OCI-M1 (cell line): ENCODE results near the gene SRGAP2.
A peak's percentile ranks its signal among the peaks of the same experiment; 100 is the strongest.
"Not testable (repeated sequence)": the region's sequence is repeated elsewhere in the genome, so short reads cannot be mapped to it uniquely, and the experiment has no call there.

Experiments
- DNase-seq: peaks from one replicate; lab custom pipeline; 2025; lab: John Stamatoyannopoulos, UW

The SRGAP2 gene

DNA sequence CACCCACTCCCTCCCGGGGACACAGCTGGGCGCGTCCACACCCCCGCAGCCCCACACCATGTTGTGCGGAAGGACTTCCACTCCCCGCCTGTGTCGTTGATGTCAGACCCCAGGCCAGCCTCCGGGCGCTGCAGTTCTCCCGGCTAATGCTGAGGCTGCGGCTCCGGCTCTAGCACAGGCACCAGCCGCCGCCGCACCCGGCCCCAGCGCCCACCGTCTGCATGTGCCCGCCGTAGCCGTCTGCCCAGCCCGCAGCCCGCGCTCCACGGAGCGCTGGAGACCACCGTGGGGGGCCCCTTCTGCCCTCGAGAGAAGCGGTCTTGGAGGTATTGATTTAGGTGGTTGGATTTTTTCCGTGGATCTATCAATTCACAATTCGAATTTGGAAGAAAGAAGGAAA lies 2.2 kb downstream of the SRGAP2 start:
- not testable (repeated sequence) for DNase-seq

DNA sequence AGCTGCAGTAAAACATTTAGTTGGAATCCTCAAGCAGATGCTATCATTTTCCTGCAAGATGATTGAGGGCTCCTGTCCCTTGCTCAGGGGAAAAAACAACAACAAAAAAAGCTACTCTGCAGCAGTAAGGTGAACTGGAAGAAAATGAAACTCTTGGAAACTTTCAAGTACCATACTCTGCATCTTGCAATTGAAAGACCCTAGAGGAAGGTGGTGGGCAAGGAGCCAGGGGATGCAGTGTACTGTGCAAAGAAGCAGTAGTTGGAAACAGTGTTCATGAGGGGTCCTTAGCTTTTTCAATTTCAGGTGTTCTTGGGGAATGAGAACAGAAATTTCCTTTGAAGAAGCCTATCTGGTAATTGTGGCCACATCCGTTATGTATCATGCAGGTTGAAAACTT lies 7.5 kb downstream of the SRGAP2 start:
- DNase-seq, result not testable (repeated sequence)

DNA sequence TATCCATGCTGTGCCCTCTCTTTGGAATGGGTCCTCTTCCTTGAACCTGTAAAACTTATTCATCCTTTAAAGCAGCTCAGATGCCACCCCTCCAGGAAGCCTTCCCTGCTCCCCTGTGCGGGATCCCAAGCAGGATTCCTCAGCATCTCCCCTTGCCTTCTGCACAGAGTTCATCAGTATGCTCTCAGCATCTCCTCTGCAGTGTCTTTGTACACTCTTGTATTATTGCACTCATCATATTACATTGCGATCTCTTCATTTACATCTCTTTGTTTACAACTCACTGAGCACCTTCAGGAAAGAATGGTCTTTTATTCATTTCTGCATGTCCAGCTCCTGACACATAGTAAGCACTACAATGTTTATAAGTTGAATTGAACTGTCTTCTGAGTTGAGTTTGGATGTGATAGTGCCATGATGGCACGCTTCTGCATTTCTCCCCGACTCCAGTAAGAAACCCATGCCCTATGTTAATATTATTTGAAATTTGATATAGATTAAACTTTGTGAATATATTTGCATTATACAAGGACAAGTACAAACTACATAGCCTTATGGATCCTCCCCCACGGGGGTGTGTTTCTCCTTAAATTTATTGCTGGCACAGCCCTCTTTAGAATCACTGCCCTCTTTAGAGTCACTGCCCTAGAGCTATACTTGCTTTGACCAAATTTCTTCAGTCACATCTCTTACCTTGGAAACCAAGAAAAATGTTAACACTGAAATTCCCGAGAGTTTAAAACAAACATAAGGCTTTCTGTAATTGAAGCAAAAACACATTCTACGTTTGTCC lies 12.5 kb downstream of the SRGAP2 start:
- DNase-seq, result not testable (repeated sequence)

DNA sequence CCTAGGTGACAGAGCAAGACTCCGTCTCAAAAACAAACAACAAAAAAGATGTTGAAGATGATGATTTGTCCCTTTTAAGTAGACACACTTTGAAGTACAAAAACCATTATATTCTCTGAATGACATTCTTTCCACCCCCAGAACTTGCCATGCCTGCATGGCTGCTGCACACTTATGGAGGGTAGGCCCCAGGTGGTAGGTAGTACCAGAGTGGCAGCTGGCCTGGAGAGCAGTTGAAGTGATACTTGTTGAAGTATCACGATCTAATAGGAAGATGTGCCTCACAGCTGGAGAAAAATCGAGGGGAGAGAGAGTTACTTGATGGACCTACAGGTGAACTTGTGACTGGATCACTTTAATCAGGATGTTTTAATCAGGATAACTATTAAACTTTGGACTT lies 14.9 kb downstream of the SRGAP2 start:
- DNase-seq, result not testable (repeated sequence)

DNA sequence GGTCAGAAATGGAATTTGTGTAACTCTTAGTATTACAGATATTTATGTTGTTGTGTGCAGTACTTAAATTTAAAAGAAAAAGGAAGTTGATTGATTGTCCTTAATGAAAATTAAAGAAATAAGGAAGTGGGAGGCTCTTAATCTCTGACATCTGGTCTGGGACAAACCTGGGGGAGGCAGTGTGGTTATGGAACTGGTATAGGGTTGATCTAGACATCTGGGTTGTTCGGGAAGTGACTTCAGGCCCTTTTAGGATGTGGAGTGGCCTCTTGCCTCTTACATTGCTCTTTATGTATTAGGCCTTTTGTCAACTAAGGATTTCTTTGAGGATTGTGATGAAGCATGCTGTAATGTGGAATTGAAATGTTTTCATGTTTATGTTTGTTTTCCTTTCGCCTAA lies 15.4 kb downstream of the SRGAP2 start:
- DNase-seq, result not testable (repeated sequence)

DNA sequence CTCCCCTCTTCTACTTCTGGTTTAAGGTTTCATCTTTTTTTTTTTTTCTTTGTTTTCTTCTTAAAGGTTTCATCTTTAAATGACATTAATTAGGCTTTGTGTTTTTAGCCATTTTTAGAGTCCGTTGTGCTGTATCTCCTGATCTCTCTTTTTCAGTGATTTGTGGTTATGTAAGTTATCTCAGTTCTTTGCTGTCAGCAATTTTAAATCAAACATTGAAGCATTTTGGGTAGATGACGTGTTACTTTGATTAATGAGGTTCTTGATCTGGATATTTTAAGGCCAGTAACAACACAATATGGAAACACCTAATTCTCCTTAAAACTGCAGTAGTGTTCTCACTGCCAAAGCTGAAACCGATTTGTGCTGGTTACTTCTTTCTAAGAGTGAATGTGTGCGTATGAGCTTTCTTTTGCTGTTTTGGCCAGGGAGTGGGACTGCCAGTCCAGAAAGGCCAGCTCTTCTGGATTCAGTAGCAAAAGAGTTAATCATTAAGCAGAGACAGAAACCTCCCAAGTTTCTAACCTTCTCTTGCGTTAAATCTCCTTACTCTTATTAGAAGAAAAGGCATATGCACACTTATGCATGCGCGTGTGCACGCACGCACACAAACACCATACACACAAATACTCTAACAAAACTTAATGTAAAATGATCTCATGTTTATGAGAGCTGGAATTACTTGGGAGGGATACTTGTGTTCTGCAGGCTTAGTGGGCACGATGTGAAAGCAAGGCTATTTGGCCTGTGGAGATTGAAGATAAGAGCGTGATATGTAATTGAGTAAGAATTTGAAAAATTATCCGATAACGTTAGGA lies 16.4 kb downstream of the SRGAP2 start:
- DNase-seq, result not testable (repeated sequence)

DNA sequence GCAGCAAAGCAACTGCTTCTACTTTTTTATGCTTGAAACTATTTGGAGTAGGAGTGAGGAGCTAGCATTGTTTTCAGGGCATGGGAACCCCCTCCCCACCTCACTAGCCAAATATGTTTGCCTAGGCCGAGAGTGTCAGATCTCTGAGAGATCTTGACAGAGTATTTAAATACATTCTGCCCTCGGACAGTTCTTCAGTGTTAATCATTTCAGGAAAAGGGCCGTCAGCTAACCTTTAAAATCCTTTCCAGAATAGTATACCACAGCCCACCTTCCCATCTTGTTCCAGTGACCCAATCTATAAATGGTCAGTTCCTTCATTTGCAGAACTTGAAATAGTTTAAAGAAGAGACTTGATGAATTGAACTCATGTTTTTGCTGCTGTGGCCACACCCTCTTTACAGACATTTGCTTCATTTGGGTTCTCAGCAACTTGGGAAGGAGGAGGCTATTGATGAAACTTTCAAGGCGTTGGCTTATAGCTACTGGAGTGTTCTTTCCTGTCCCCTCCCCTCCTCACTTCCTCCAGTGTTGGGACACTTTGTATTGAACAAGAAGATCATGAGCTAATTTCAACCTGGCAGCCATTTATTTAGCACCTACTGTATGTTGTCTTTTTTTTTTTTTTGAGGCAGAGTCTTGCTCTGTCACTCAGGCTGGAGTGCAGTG lies 17.1 kb downstream of the SRGAP2 start:
- DNase-seq, result not testable (repeated sequence)

DNA sequence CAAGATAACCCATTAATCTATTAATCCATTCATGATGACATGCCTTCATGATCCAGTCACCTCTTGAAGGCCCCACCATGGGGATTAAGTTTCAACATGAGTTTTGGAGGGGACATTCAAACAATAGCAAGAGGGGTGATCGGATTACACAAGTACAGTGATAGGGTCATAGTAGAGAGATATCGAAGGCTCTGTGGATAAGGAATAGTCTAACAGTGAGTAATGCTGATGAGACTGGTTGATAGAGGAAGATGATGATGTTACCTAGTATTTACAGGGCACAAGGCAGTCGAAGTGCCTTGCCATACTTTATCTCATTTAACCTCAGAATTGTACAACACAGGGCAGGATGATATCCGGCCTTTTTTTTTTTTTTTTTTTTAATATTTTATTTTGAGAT lies 18.2 kb downstream of the SRGAP2 start:
- not testable (repeated sequence) for DNase-seq

DNA sequence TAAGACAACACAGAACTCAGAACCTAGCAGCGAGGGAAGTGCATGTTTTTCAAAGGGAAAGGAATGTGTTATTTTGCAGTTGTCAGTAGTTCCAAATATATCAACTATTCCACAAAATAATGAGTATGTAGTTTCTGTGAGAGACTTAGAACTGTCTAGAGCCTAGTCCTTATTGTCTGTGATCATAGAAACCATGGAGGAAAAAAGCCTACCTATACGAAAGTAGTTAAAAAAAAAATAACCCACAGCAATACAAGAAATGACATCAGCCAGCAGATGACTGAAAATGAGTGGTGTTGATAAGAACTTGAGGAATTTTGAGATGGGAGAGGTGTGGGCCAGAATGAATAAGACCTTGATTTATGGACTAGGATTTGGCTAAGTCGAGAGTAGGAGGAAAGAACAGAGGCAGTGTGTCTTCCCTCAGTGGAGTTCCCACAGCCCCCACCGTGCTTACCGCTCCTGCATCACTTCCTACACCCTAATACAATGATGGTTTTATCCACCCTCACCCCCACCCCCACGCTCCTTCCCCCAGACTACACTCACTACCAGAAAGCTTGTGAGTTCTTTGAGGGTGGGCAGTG lies 20.9 kb downstream of the SRGAP2 start:
- not testable (repeated sequence) for DNase-seq

DNA sequence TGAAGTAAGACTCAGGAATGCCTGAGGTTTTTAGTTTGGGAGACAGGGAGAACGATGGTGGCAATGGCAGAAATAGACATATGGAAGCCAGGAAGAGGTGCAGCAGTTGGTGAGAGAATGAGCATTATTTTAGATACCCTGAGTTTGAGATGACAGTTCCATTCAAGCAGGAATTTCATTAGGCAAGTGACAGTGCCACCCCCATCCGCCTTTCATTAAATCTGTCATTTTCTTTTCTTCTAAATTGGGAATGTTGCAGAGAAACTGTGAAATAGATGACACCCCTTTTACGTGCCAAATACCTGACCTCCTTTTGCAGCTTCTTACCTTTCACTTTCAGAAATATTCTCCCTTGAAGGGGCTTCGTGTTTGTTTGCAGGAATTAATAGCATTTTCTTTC lies 22.0 kb downstream of the SRGAP2 start:
- DNase-seq, result not testable (repeated sequence)

DNA sequence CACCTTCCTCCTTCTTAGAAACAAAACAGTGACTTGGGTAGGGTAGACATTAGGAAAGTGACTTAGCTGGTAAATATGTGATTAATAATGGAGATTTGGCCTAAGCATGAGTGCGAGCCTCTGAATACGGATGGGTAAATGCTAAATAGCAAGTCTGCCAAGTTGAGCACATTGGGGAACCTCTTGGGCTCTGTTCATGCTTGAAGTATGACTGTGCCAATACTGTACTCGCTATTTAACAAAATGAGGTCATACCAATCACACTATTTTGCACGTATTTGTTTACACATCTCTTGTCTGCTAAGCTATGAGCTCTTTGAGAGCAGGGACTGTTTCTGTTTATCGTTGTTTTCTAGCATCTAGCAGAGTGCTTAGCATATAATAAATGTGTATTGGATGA lies 23.5 kb downstream of the SRGAP2 start:
- not testable (repeated sequence) for DNase-seq

DNA sequence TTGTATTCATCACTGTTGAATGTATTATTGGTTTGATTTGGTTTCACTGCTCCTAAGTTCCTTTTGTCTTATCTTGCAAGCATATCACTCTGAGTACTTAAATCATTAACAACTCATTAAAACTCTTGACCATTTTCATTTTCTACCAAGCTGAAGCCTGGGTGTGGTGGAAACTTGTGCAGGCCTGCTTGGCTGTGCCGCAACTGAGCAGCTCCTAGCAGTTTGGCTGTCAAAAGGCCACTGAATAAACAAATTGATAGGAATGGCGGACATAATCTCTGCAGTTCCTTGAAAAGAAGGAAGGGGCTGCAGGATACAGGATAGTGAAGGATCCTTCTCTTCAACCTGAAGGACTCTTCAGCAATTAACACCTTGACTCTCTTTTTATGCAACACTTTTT lies 25.9 kb downstream of the SRGAP2 start:
- not testable (repeated sequence) for DNase-seq

DNA sequence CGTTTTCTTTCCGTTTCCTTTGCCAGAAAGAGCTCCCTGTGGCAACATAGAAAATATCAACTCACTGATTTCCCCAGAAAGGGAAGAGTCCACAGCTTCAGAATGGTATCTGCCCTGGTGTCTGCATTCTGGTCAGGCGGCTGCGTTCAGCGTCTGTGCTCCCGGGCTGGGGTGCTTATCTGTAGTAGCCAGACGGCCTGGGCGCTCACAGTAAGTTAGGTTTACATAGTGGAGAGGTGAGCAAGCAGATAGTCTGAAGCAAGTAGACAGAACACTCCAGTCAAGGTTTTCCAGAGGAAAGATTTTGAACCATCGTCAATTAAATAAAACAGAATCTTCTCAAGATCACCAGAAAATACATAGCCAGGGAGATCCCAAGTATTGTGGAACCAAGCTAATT lies 28.6 kb downstream of the SRGAP2 start:
- peak; percentile 86 for DNase-seq

DNA sequence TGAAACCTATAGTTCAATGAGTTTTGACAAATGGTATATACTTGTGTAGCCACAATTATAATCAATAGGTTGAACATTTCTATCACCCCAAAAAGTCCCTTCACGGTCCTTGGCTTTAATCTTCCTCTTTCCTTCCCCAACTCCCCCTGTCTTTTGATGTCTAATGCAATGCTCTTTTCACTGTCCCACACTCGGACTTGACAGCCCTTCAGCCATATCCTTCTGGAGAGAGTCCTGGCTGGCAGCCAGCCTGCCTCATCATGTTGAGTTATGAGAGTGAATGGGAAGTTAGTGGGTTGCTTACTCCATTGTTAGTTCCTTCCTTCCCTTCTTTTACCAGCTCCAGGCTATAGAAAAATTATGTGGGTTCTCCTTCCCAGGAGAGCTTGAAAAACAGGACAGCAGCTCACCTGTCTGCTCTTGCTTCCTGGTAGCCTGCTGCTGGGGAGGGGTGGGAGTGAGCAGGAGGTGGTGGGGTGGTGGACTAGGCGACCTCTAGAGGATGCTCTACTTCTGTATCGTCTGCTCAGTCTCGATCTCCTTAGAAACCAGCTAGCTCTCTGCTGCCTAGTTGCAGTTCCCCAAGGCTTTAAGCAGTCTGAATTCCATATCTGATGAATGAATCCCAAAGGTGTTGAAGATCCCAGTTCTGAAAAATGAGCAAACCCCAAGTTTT lies 29.8 kb downstream of the SRGAP2 start:
- DNase-seq, result not testable (repeated sequence)

DNA sequence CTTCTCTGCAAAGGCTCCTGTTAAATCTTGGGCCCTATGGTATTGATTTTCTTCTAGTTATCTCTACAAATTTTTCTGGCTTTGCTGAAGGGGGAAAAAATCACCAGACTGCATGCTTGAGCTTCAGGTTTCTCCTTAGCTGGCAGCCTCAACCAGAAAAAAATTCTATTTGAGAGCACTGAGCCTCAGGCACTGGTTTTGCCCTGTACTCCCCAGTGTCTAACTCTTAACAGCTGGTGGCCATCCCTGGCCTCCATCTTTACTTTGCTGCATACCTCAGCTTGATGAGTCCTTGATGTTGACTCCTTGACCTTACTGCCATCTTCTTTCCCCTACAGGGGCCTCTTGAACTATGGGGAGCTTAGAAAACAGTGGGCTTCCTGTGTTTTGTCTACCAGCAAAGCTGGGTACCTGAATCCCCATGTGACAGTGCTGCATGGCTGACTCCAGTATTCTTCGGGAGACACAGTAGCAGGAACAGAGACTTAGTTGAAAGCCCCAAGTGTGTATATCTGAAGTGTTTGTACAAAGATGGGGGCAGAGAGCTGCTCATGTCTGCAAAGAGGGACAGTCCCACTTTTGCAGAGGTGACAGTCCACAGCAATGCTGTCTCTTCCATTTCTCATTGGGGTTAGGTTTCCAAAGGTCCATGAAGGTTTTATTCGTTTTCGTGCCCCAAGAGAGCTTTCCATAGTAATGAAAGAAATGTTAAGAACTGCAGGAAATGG lies 31.0 kb downstream of the SRGAP2 start:
- DNase-seq, result not testable (repeated sequence)

DNA sequence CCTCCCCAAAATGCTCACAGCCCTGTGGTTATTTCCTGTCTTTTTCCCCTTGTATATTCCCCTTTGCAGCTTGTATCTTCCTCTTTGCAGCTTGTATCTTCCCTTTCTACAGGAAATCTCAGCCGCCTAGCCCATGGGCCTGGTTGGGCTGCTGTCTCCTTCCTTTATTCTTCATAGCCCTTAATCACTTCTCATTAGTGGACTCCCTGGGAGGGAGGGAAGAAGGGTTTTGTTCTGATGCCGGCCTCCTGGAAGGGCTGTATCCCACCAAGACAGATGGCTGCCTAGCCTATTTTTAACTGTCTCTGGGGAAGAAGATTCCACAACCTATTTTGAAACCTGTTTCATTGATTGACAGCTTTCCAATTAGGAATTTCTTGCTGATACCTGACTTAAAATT lies 31.8 kb downstream of the SRGAP2 start:
- not testable (repeated sequence) for DNase-seq

DNA sequence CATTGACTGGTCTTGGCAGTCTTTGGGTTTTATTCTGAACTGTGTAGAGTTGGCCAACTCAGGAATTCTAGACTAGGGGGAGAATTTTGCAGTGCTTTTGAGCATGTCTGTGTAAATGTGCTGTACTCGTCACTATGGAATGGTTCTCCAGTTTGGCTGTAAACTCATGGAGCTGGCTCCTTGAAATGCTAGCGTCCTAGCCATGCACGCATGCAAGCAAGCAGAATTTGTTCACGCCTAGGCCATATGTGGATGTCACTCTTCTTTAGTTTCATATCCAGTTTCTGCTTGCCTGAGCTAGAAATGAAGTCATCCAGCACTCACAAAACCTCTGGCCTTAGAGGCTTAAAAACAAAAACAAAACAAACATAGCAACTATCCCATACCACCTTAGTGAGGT lies 36.9 kb downstream of the SRGAP2 start:
- DNase-seq, result not testable (repeated sequence)

DNA sequence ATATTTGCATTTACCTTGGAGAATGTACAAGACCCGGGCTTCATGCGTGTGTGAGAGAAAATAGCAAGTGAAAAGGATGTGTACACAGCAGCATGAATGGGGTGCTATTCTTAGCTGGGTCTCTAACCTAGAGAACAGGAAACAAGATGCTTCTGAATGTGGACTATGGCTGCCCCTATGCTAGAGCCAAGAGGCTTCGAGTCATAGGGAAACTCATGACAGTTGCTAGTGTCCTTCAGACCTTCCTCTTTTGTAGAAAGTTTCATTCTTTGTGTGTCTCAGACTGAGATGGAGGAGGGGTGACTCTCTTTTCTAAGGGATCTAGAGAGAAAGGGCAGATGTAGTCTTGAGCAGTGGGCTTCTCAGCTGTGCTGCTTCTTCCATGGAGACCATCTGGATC lies 40.0 kb downstream of the SRGAP2 start:
- DNase-seq, result peak; percentile 55

DNA sequence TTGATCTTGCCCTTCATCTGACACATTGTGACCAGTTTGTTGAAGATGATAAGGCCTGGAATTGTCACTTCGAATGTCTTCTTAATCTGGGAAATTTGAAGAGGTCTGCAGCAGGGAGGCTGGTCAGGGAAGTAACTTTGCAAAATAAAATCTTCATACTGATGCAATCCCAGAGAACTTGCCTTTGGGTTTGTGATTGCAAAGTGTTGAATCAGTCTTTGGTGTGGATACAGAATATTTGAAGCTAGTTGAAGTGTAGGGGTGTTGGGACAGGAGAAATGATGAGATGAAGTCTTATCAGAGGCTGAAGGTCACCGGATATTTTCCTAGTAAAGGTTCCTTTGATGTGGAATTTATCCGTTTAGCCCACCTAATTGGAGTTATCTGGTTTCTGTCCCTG lies 42.1 kb downstream of the SRGAP2 start:
- not testable (repeated sequence) for DNase-seq

DNA sequence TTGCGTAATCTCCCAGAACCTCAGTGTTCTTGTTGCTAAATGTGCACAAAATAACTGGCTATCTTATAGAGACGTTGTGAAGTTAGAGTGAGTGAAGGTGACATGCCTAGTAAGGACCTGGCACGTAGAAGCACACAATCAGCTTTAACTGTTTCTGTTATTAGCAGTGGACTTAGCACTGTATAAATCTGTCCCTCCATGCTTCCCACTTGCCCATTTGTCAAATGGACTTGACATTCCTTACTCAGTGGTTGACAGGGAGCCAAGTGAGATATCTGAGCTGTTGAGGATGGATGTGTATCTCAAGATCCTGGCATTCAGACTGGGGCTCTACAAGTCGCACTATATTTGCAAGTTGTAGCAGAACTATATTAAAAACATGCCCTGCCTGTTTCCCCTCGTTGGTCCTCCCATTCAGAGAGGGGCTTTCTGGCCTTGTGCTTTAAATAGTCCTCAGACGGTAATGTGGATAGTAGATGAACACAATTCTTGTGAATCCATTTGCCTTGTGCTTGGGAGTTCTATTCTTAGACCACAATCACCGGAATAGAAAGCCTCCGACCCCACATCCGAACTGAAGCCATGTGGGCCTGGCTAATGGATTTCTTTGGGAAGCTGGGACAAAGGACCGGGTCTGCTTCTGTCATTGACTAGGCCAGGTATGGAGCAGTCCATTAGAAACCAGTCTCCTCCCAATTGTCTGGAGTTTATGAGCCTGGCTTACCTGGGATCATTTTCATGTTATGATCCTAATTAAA lies 43.0 kb downstream of the SRGAP2 start:
- not testable (repeated sequence) for DNase-seq
